HG03457 (cell line): ENCODE measurements around the gene CSGALNACT2.
"Not testable (repeated sequence)": the region's sequence is repeated elsewhere in the genome, so short reads cannot be mapped to it uniquely, and the experiment has no call there.

Experiments used
- ATAC-seq: cut with Tn5 transposase; IDR thresholded peaks from one replicate; pipeline ENCODE4 v1.9.1; 2021; ENCODE audit warnings: moderate number of reproducible peaks; ENCODE audit not compliant: unreplicated experiment

Gene CSGALNACT2

DNA sequence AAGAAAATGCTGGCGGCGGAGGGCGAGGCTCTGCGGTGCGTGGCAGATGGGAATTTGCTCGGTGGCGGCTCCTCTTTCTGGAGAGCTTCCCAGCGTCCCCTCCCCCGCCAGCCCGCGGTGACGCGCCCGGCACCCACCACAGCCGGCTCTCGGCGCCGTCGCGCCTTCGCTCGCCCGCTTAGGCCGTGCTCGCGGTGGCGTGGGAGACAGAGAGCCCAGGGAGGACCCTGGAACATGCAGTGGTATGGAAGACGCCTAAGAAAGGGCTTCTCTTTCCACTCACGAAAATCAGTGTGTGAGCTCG, 576 bp upstream of the CSGALNACT2 start:
- no peak for ATAC-seq

GRCh38 chr10:43138757-43139241, 554 bp downstream of the CSGALNACT2 start:
- ATAC-seq: peak; percentile 31

- ATAC-seq: no peak
These were observed 3.2 kb downstream of the CSGALNACT2 start for GRCh38 chr10:43141421-43141820.

DNA sequence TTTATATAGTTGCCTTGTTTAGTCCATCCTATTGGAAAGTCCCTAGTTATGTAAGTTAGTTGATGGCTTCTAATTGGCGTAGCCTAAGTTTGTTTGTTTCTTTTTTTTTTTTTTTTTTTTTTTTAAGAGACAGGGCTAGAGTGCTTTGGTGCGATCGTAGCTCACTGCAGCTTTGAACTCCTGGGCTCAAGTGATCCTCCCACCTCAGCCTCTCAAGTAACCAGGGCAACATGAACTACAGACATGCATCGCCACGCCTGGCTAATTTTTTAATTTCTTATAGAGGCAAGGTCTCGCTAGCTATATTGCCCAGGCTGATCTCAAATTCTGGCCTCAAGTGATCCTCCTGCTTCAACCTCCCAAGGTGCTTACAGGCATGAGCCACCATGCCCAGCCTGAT, 7.1 kb downstream of the CSGALNACT2 start:
- ATAC-seq: no peak

DNA sequence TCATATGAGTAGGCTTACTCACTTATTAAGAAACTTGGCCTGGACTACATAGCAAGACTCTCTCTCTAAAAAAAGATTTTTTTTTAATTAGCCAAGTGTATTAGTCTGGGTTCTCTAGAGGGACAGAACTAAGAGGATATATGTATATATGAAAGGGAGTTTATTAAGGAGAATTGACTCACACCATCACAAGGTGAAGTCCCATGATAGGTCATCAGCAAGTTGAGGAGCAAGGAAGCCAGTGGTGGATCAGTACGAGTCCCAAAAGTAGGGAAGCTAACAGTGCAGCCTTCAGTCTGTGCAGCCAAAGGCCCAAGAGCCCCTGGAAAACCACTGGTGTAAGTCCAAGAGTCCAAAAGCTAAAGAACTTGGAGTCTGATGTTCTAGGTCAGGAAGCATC, 7.7 kb downstream of the CSGALNACT2 start:
- ATAC-seq: not testable (repeated sequence)

DNA sequence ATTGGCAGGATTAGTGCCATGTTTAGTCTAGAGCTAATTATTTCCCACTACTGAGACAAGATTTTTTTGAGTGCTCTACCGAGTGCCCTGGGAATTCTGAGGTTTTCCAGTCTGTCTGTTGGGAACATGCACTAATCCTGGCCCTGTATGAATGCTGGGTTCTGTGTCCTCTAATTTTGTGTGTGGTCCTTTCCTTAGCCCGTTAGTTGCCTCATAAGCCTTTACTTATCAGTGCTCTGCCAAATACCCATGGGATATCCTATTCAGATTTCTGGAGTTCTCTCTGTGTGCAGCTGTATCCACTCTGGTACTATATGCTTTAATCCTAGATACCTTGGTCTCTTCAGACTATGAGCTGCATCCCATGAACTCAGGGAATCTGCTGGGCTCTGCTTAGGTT, 13.1 kb downstream of the CSGALNACT2 start:
- ATAC-seq: no peak

DNA sequence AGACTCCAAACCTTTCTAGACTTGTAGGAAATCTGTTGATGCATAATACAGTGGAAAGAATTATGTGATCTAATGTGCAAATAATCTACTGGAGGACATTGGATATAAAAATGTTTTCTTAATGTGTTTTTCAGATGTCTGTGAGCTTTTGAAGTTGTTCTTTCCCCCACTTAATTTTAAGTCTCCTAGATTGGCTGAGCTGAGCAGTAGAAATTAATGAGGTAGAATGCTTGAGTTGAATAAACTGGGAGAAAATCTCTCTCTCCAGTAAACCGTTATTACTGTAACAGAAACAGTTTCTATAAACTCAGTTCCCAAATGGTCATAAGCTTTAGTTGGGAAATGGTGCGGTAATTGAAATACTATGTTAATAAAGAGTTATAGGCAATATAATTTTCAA, 15.7 kb downstream of the CSGALNACT2 start:
- ATAC-seq: no peak

GRCh38 chr10:43155221-43155620, 17.0 kb downstream of the CSGALNACT2 start:
- ATAC-seq: no peak

DNA sequence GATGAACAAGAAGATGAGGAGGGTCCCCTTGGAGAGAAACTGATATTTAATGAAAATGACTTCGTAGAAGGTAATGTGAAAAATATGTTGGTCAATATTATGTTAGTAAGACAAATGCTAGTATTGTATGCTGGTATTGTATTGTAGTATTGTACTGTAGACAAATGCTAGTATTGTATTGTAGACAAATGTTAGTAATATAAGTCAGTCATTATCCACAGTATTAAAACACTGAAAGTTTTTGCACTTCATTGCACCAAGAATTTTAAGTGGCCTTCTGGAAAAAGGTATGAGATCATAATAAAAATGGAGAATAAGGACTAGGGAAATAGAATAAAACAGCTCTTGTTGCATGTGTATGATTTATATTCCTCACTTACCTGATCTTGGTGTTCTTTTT, 17.5 kb downstream of the CSGALNACT2 start:
- ATAC-seq: no peak

DNA sequence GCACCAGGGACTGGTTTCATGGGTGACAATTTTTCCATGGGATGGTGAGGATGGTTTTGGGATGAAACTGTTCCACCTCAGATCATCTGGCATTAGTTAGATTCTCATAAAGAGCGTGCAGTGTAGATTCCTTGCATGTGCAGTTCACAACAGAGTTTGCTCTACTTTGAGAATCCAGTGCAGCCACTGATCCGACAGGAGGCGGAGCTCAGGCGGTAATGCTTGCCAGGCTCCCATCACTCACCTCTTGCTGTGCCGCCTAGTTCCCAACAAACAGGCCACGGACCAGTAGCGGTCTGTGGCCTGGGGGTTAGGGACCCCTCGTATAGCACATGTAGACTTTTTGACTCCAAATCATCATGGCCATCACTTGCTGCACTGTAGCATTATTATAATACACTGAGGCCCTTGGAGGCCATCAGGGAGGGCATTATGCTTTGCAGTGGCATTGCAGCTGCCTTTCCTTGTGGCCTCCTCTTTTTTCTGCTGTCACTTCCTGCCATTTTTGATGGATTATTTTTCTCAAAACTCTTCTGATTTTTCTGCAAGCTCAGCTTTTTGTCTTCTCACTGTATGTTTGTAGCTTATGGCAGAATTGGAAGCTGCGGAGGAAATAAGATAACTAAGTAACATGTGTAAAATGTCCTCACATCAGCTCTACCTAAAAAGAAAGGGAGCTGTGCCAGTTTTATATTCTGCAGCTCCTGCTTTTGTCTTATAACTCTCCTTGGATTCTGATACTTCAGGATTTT, 18.5 kb downstream of the CSGALNACT2 start:
- no peak for ATAC-seq

DNA sequence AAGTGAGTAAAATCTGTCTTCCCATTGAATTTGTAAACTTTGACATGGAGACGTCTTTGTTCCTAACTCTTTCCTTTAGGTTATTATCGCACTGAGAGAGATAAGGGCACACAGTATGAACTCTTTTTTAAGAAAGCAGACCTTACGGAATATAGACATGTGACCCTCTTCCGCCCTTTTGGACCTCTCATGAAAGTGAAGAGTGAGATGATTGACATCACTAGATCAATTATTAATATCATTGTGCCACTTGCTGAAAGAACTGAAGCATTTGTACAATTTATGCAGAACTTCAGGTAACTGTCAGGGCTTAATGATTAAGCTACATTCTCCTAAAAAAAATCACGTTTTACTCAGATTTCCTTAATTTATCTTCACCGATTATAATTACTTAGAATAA, 20.4 kb downstream of the CSGALNACT2 start:
- no peak for ATAC-seq

DNA sequence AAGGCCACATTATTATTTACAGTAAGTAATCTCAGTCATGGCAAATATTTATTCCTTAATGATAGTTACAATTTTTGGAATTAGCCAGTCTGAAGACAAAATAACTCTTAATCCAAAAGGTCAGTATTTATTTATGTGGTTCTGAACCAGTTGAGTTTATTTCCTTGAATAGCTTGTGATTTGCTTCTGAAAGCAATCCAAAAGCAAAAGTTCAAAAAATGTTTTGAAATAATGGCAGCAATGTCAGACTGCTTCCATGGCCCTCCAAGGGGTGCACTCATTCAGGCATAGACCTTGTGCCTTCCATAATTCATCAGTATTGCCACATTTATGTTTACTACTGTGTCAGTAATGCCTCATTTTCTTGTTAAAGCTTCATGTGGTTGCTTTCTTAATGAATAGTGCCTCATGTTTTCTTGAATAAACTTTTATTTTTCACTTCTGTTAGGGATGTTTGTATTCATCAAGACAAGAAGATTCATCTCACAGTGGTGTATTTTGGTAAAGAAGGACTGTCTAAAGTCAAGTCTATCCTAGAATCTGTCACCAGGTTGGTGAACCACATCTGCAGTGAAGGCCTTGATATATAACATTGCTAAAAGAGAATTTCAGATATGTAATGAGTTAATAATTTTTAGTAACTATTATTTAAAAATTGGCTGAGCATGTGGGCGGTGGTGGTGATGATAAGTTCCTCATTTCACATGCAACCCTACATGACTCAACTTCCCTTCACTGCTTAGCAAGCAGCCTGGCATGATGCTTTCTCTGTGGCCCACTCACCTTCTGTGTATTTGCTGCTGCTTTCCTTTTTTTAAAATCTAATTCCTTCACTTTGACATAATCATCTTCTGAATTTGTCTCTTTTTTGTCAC, 22.0 kb downstream of the CSGALNACT2 start:
- peak; percentile 53 for ATAC-seq

GRCh38 chr10:43160921-43161255, 22.6 kb downstream of the CSGALNACT2 start:
- peak; percentile 87 for ATAC-seq

- no peak for ATAC-seq
These were observed 24.4 kb downstream of the CSGALNACT2 start for GRCh38 chr10:43162604-43163003.

DNA sequence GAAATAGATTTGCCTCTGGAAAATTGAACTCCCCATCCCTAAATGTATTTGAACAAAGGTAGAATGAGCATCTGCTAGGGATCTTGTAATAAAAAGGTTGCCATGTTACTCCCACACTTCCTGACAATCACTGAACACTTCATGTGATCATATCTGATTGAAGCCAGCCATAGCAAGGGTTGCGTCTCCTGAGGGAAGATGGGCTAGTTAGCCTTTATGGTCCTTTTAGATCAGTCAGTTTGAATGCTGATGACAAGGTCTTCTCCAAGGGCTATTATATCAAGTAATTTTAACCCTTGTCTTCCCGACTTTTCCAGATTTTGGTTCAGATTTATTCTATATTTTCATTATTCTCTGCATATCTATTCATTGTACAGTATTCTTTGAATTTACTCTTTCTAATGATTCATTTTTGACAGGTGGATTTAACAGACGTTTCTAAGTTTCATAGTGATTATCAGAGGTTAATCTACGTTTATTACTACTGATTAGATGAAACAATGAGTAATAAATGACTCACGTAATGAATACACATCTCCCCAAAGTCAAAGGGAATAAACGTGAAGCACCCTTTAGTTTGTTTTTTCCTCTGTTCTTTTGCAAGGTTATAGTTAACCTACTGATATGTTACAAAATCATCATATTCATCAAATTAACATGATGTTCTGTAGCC, 28.1 kb downstream of the CSGALNACT2 start:
- peak; percentile 24 for ATAC-seq

DNA sequence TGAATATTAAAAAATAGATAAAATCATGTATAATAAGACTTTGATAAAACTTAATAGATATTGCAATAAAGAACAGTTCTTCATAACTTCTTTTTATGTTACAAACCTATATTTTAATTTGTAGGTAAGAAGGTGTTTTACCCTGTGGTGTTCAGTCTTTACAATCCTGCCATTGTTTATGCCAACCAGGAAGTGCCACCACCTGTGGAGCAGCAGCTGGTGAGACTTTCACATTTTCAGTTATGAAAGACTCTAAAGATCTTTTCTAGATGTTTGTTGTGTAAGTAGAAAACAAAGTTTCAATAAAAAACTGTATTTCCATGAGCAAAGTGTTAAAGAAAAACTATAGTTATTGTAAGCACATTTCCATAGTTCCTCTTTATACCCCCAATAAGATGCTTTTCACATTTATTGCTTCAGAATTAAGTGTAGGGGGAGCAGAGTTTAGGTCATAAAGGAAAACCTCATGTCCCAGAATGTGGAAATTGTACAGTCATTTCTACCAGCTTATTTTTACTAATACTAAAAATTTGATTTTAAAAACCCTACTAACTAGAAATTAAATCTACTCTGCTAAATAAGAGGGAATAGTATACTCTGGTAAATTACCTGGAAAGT, 28.7 kb downstream of the CSGALNACT2 start:
- ATAC-seq: peak; percentile 60

DNA sequence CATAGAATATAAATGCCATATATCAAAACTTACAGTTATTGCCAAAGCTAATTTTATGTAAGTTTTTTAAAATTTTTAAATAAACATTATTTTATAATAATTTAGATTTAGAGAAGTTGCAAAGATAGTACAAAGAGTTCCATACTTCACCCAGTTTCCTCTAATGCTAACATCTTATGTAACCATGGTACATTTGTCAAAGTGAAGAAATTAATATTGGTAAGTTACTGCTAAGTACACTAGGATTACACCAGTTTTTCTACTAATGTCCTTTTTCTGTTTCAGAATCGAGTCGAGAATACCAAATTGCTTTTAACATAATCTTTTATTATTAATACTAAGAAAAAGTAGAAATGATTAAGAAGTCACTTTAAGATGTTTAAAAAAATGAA, 29.2 kb downstream of the CSGALNACT2 start:
- no peak for ATAC-seq

- ATAC-seq: no peak
These were observed 32.2 kb downstream of the CSGALNACT2 start for GRCh38 chr10:43170491-43170890.

- ATAC-seq: no peak
These were observed 34.4 kb downstream of the CSGALNACT2 start for GRCh38 chr10:43172645-43173044.

GRCh38 chr10:43173120-43173519, 34.9 kb downstream of the CSGALNACT2 start:
- no peak for ATAC-seq

GRCh38 chr10:43174969-43175368, 36.7 kb downstream of the CSGALNACT2 start:
- ATAC-seq: no peak
